OCI-LY1 (cell line): ENCODE measurements around the gene MEMO1.
"Not testable (repeated sequence)": the region's sequence is repeated elsewhere in the genome, so short reads cannot be mapped to it uniquely, and the experiment has no call there.

Experiments
- H2AFZ ChIP-seq: fragments of 200-600 bp; sonication (generic), shearing (Covaris generic); 2 replicates; pipeline ENCODE4 v1.6.0; 2014; ENCODE audit warnings: antibody characterized with exemption, mild to moderate bottlenecking, low read length
- H3F3A ChIP-seq: fragments of 200-600 bp; sonication (generic), shearing (Covaris generic); 2 replicates; pipeline ENCODE4 v1.6.0; 2014; ENCODE audit warnings: mild to moderate bottlenecking, antibody characterized with exemption, low read length, moderate library complexity; ENCODE audit not compliant: insufficient read depth
- H3K27ac ChIP-seq: fragments of 200-600 bp; sonication (generic); 2 replicates; pipeline ENCODE4 v1.5.1; 2014; ENCODE audit warnings: low read length, mixed run types, mild to moderate bottlenecking, low read depth; ENCODE audit not compliant: poor library complexity, severe bottlenecking
- H3K27me3 ChIP-seq: fragments of 200-600 bp; sonication (generic); 2 replicates; pipeline ENCODE4 v1.6.0; 2014; ENCODE audit warnings: antibody characterized with exemption, mild to moderate bottlenecking, low read length, moderate library complexity; ENCODE audit not compliant: insufficient read depth
- H3K36me3 ChIP-seq: fragments of 200-600 bp; sonication (generic); 2 replicates; pipeline ENCODE4 v1.6.1; 2014; ENCODE audit warnings: mild to moderate bottlenecking, antibody characterized with exemption, low read length, moderate library complexity, mixed read lengths; ENCODE audit not compliant: insufficient read depth
- H3K4me1 ChIP-seq: fragments of 200-600 bp; sonication (generic); 2 replicates; pipeline ENCODE4 v1.5.1; 2014; ENCODE audit warnings: mild to moderate bottlenecking, low read length, moderate library complexity; ENCODE audit not compliant: insufficient read depth, severe bottlenecking
- H3K4me2 ChIP-seq: fragments of 200-600 bp; sonication (generic), shearing (Covaris generic); 2 replicates; pipeline ENCODE4 v1.6.1; 2014; ENCODE audit warnings: low read length
- H3K4me3 ChIP-seq: fragments of 200-600 bp; sonication (generic); 2 replicates; pipeline ENCODE4 v1.5.1; 2014; ENCODE audit warnings: low read length, low read depth, mild to moderate bottlenecking, mixed read lengths; ENCODE audit not compliant: poor library complexity, severe bottlenecking
- H3K79me2 ChIP-seq: fragments of 200-600 bp; shearing (Covaris generic); 2 replicates; pipeline ENCODE4 v1.6.1; 2016; ENCODE audit warnings: mixed run types, low read length, mixed read lengths; ENCODE audit not compliant: insufficient read depth
- H3K9ac ChIP-seq: fragments of 200-600 bp; sonication (generic), shearing (Covaris generic); 2 replicates; pipeline ENCODE4 v1.6.1; 2014; ENCODE audit warnings: mild to moderate bottlenecking, low read length, mixed read lengths
- H3K9me2 ChIP-seq: fragments of 200-600 bp; sonication (generic), shearing (Covaris generic); 2 replicates; pipeline ENCODE4 v1.6.1; 2014; ENCODE audit warnings: low read depth, mild to moderate bottlenecking, low read length, mixed read lengths
- H3K9me3 ChIP-seq: fragments of 200-600 bp; shearing (Covaris generic); 2 replicates; pipeline ENCODE4 v1.6.1; 2014; ENCODE audit warnings: low read length, mixed read lengths
- H4K20me1 ChIP-seq: fragments of 200-600 bp; sonication (generic), shearing (Covaris generic); 2 replicates; pipeline ENCODE4 v1.6.0; 2016; ENCODE audit warnings: mild to moderate bottlenecking, low read length; ENCODE audit not compliant: insufficient read depth
- CTCF ChIP-seq: fragments of 200-600 bp; sonication (generic), shearing (Covaris generic); IDR thresholded peaks from 2 replicates; pipeline ENCODE4 v1.5.1; 2017; ENCODE audit warnings: mild to moderate bottlenecking, antibody characterized with exemption, low read length, moderate library complexity, mixed read lengths
- EZH2 ChIP-seq: fragments of 200-600 bp; sonication (generic), shearing (Covaris generic); IDR thresholded peaks from 2 replicates; pipeline ENCODE4 v1.8.0; 2017; ENCODE audit warnings: borderline replicate concordance, mixed run types, mild to moderate bottlenecking, antibody characterized with exemption, low read length, moderate library complexity, mixed read lengths

MEMO1 gene

GRCh38 chr2:31920962-31921361, 89.8 kb downstream of the MEMO1 start:
- Histone ChIP-seq H3K4me3 (no peak overlapping the region), H3K9ac (no peak overlapping the region), H3K4me2 (no peak overlapping the region), H3K79me2 (no peaks in the 10 kb centered on the region), H4K20me1 (no peaks in the 10 kb centered on the region), H3F3A (0 out of 2 replicates have a peak, but pooled peaks cover 7% of the 10 kb centered on the region), H3K27ac (no peak overlapping the region), H3K9me2 (no peaks in the 10 kb centered on the region), H3K36me3 (peaks cover 28% of the 10 kb centered on the region; the same call in 1 of the 2 replicates), H3K27me3 (no peaks in the 10 kb centered on the region), H3K4me1 (no peaks in the 10 kb centered on the region), H3K9me3 (no peaks in the 10 kb centered on the region), H2AFZ (no peak overlapping the region)
- no peak for TF ChIP-seq CTCF
- TF ChIP-seq EZH2 = no peak

DNA sequence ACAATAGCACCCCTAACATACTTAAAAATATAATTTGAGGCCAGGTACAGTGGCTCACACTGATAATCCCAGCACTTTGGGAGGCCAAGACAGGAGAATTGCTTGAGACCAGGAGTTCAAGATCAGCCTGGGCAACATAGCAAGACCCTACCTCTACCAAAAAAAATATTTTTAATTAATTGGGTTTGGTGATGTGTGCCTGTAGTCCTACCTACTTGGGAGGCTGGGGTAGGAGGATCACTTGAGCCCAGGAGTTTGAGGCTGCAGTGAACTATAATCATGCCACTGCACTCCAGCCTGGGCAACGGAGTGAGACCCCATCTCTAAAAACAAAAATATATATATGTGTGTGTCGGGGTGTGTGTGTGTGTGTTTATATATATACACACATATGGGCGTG, 91.3 kb downstream of the MEMO1 start:
- Histone ChIP-seq H3F3A (0 out of 2 replicates have a peak, but pooled peaks cover 7% of the 10 kb centered on the region), H3K9me2 (no peaks in the 10 kb centered on the region), H3K4me2 (no peak overlapping the region), H2AFZ (no peak overlapping the region), H3K36me3 (peaks cover 22% of the 10 kb centered on the region; the same call in 1 of the 2 replicates), H3K27ac (no peak overlapping the region), H3K4me3 (no peak overlapping the region), H3K9me3 (no peaks in the 10 kb centered on the region), H3K9ac (no peak overlapping the region), H3K79me2 (no peaks in the 10 kb centered on the region), H3K27me3 (no peaks in the 10 kb centered on the region), H3K4me1 (no peaks in the 10 kb centered on the region), H4K20me1 (no peaks in the 10 kb centered on the region)
- no peak for TF ChIP-seq EZH2
- TF ChIP-seq CTCF = no peak

DNA sequence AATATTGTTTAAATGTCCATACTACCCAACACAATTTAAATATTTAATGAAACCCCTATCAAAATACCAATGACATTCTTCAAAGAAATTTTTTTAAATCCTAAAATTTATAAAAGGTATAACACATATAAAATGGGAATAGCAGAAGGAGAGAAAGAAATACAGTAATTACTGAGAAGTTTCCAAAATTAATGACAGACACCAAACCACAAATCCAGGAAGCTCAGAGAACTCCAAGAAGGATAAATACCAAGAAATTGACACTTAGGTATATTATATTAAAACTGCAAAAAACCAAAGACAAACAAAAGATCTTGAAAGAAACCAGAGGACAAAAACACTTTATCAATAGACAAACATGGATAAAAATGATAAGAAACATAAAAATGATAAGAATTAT, 101.1 kb downstream of the MEMO1 start:
- Histone ChIP-seq H3K9me3 (no peaks in the 10 kb centered on the region), H4K20me1 (no peaks in the 10 kb centered on the region), H3K27ac (no peak overlapping the region), H3K4me2 (no peak overlapping the region), H3F3A (no peaks in the 10 kb centered on the region), H3K4me1 (no peaks in the 10 kb centered on the region), H3K27me3 (no peaks in the 10 kb centered on the region), H3K9ac (no peak overlapping the region), H3K4me3 (no peak overlapping the region), H3K79me2 (no peaks in the 10 kb centered on the region), H2AFZ (no peak overlapping the region), H3K36me3 (peaks cover 21% of the 10 kb centered on the region; the same call in 1 of the 2 replicates), H3K9me2 (no peaks in the 10 kb centered on the region)
- TF ChIP-seq EZH2 (no peak), CTCF (no peak)

DNA sequence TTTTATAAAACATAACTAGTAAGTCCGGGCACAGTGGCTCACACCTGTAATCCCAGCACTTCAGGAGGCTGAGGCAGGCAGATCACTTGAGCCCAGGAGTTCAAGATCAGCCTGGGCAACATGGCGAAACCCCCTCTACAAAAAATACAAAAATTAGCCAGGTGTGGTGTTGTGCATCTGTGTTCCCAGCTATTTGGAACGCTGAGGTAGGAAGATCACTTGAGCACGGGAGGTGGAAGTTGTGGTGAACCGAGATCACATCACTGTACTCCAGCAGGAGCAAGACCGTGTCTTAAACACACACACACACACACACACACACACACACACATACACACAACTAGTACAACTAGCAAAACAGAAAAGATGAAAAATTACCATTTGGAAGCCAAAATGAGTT, 103.3 kb downstream of the MEMO1 start:
- H2AFZ ChIP-seq, H3K9me3 ChIP-seq, H3F3A ChIP-seq, H3K27ac ChIP-seq, H3K9me2 ChIP-seq, H4K20me1 ChIP-seq, H3K27me3 ChIP-seq, H3K9ac ChIP-seq, H3K4me3 ChIP-seq, H3K4me1 ChIP-seq, H3K79me2 ChIP-seq, H3K4me2 ChIP-seq: not testable (repeated sequence)
- H3K36me3 ChIP-seq = peaks cover 35% of the 10 kb centered on the region
